Measurements from ENCODE around the gene SNAP23. TPM values are rescaled to one million over a fixed set of nuclear protein-coding genes. Genes with fewer than 3 reads are reported as not detected.

SNAP23 gene
- total RNA-seq, 1 donor from 2014 or later: 111 TPM

DNA sequence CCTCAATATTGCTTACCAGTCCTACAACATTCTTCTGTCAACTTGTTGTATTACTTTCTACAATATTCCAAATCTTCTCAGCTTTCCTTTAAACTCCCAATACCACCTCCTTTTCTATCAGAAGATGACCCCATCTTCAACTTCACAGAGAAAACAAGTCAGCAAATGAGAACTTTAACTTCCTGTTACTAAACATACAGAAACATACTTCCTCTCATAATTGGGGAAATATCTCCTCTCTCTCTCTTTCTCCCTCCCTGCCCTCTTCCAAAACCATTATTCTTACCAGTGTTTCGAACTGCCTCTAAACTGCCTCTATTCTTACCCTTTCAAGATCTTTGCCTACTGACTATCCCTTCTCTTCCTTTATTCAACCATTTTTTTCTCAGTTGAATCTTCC lies 1.8 kb upstream of the SNAP23 start:
- Mint-ChIP-seq H3K4me1 (peaks cover 76% of the 10 kb centered on the region), H3K9me3 (no peaks in the 10 kb centered on the region), H3K27me3 (no peaks in the 10 kb centered on the region), H3K36me3 (ENCODE audit: low read depth) (peaks cover 24% of the 10 kb centered on the region), H3K27ac (peak overlapping the region; percentile 90), H3K4me3 (peak overlapping the region; percentile 73)
- no peak for ATAC-seq (ENCODE audit: low read depth)
- CTCF ChIA-PET: no interaction called here
- POLR2A ChIA-PET: interaction anchor here (0.6 to 3.5 kb wide), 3 partner anchors 10 to 230 kb away, joined by 3 to 40 read pairs (median 5); no protein-coding TSS in a partner anchor
- TF ChIP-seq, protein P1, sequence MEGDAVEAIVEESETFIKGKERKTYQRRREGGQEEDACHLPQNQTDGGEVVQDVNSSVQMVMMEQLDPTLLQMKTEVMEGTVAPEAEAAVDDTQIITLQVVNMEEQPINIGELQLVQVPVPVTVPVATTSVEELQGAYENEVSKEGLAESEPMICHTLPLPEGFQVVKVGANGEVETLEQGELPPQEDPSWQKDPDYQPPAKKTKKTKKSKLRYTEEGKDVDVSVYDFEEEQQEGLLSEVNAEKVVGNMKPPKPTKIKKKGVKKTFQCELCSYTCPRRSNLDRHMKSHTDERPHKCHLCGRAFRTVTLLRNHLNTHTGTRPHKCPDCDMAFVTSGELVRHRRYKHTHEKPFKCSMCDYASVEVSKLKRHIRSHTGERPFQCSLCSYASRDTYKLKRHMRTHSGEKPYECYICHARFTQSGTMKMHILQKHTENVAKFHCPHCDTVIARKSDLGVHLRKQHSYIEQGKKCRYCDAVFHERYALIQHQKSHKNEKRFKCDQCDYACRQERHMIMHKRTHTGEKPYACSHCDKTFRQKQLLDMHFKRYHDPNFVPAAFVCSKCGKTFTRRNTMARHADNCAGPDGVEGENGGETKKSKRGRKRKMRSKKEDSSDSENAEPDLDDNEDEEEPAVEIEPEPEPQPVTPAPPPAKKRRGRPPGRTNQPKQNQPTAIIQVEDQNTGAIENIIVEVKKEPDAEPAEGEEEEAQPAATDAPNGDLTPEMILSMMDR (IDR thresholded peaks at IDR 0.05): no peak
- no peak for DNase-seq
- intact Hi-C loops (cut with micrococcal nuclease): loop anchor here (2.0 to 10.0 kb wide), 5 partner anchors 221 to 1376 kb away; partner anchors contain the start of genes EHD4, GANC, INO80 and TMEM87A

DNA sequence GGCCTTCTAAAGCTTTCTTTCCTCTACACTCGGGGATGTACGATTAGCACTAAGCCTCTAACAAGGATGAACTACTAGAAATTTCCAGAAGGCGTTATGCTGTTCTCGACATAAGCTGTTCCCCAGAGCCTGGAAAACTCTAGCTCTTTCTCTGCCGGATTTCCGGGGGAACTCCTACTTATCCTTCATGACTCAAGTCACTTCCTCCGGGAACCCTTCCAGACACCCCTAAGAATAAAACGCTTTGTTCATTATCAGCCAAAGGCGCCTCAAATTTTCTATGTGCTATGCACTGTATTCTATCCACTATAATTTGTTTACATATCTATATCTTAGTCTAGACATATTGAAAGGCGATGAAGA lies 455 bp upstream of the SNAP23 start:
- no peaks in the 10 kb centered on the region for H3K27me3 Mint-ChIP-seq
- H3K4me3 Mint-ChIP-seq: peak overlapping the region; percentile 100
- ChIA-PET CTCF (no interaction called here), POLR2A (interaction anchor here (0.7 to 3.6 kb wide), 7 partner anchors 9 to 1251 kb away, joined by 3 to 40 read pairs (median 5); partner anchors contain the start of genes HAUS2, LRRC57, STARD9 and TMEM87A)
- no peaks in the 10 kb centered on the region for H3K9me3 Mint-ChIP-seq
- DNase-seq: no peak
- no peak for ATAC-seq (ENCODE audit: low read depth)
- peak overlapping the region; percentile 97 for H3K27ac Mint-ChIP-seq
- peaks cover 80% of the 10 kb centered on the region for H3K4me1 Mint-ChIP-seq
- TF ChIP-seq, protein P1 (IDR thresholded peaks at IDR 0.05): no peak
- intact Hi-C loops (cut with micrococcal nuclease): loop anchor here (1.0 to 10.0 kb wide), 7 partner anchors 9 to 1378 kb away; partner anchors contain the start of genes EHD4, GANC, HAUS2 and INO80
- H3K36me3 Mint-ChIP-seq (ENCODE audit: low read depth): peaks cover 30% of the 10 kb centered on the region

DNA sequence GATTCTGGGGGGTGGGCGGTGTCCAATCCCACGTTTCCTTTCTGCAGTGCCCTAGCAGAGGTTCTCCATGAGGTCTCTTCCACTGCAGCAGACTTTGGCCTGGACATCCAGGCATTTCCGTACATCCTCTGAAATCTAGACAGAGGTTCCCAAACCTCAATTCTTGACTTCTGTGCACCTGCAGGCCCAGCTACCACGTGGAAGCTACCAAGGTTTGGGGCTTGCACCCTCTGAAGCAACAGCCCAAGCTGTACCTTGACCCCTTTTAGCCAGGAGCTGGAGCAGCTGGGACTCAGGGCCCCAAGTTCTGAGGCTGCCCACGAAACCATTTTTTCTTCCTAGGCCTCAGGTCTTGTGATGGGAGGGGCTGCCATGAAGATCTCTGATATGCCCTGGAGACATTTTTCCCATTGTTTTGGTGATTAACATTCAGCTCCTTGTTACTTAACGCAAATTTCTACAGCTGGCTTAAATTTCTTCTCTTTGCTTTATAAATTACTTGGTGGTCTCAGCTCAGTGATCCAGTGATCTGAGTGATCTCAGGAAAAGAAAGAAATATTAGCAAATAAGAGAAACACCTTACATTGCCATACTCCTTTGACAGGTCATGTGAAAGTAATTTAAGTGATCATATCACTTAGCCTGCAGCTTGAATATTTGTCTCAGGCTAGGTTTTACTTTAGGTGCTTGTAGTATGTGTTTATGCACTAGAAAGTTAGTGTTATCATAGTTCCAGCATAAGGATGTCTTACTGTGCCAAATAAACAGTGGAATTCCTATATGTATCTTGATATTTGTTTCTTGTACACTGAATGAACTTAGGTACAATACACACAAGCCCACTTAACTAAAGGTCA lies 3.0 kb downstream of the SNAP23 start:
- Mint-ChIP-seq H3K4me1 (peaks cover 92% of the 10 kb centered on the region), H3K27ac (peak overlapping the region; percentile 79), H3K4me3 (peak overlapping the region; percentile 33), H3K36me3 (ENCODE audit: low read depth) (peaks cover 29% of the 10 kb centered on the region), H3K27me3 (no peaks in the 10 kb centered on the region), H3K9me3 (no peaks in the 10 kb centered on the region)
- TF ChIP-seq, protein P1 (IDR thresholded peaks at IDR 0.05): no peak
- ATAC-seq (ENCODE audit: low read depth) (no peak), DNase-seq (no peak)
- CTCF ChIA-PET: no interaction called here
- intact Hi-C loops (cut with micrococcal nuclease): loop anchor here (10.0 kb wide), 2 partner anchors 426 to 876 kb away; partner anchors contain the start of genes TTBK2, TUBGCP4 and ZSCAN29
- POLR2A ChIA-PET: interaction anchor here (1.9 kb wide), 1 partner anchor 7 kb away, joined by 15 read pairs; the partner anchor contains the start of gene ZNF106

DNA sequence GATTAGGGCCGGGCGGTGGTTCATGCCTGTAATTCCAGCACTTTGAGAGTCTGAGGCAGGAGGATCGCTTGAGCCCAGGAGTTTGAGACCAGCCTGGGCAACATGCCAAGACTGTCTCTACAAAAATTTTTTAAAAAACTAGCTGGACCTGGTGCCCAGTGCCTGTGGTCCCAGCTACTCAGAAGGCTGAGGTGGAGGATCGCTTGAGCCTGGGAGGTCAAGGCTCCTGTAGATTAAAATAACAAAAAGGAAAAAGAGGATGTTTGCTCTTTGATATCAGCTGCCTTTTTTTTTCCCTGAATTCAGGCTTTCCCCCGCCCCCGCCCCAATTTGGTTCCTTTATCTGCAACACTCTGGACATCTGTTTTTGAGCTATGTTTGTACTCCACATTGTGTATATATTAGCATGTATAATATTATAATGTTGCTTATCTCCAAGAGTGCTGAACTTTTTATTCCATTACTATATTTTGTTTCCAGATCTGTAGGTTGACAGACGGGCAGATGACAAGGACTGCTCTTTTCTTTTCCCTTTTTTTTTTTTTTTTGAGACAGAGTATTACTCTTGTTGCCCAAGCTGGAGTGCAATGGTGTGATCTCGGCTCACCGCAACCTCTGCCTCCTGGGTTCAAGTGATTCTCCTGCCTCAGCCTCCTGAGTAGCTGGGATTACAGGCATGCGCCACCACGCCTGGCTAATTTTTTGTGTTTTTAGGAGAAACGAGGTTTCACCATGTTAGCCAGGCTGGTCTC lies 4.6 kb downstream of the SNAP23 start:
- ChIA-PET POLR2A (interaction anchor here (0.6 to 1.9 kb wide), 4 partner anchors 9 to 546 kb away, joined by 3 to 15 read pairs (median 4); partner anchors contain the start of gene ZNF106), CTCF (interaction anchor here (1.2 kb wide), 1 partner anchor 9 kb away, joined by 5 read pairs; the partner anchor contains the start of gene ZNF106)
- Mint-ChIP-seq H3K36me3 (ENCODE audit: low read depth) (peaks cover 28% of the 10 kb centered on the region), H3K27ac (peak overlapping the region; percentile 71), H3K4me3 (no peak overlapping the region), H3K27me3 (no peaks in the 10 kb centered on the region), H3K9me3 (no peaks in the 10 kb centered on the region), H3K4me1 (peaks cover 90% of the 10 kb centered on the region)
- ATAC-seq (ENCODE audit: low read depth): no peak
- TF ChIP-seq, protein P1 (IDR thresholded peaks at IDR 0.05): no peak
- intact Hi-C loops (cut with micrococcal nuclease): loop anchor here (10.0 kb wide), 2 partner anchors 425 to 875 kb away; partner anchors contain the start of genes TTBK2, TUBGCP4 and ZSCAN29
- no peak for DNase-seq
